Measurements from ENCODE around the gene CA10. TPM values are rescaled to one million over a fixed set of nuclear protein-coding genes. Genes with fewer than 3 reads are reported as not detected.
A peak's percentile ranks its signal among the peaks of the same experiment; 100 is the strongest.

CA10 gene
- total and polyA plus RNA-seq, 9 of the 15 experiments (the other 6 are each of a cell fraction or from before 2014, with no cell fraction given): not detected

GRCh38 chr17:51595826-51596398, 562.6 kb downstream of the CA10 start (continued):
- TF ChIP-seq ETV6 (IDR thresholded peaks at IDR 0.05; ENCODE audit: borderline replicate concordance in 1 of 2, low read depth in 2 of 2, low read length in 1 of 2) (no peak), ETV6 (CRISPR knock-in tag; IDR thresholded peaks at IDR 0.05; ENCODE audit: borderline replicate concordance) (no peak), POLR2AphosphoS2 (IDR thresholded peaks at IDR 0.05; ENCODE audit: low read length) (no peak), ZNF121 (CRISPR knock-in tag; conservative IDR thresholded peaks at IDR 0.05) (no peak), NR2F6 (CRISPR knock-in tag; IDR thresholded peaks at IDR 0.05) (no peak), CXXC5 (CRISPR knock-in tag; IDR thresholded peaks at IDR 0.05) (no peak), ZNF778 (CRISPR knock-in tag; IDR thresholded peaks at IDR 0.05) (no peak), CREBBP (IDR thresholded peaks at IDR 0.05; ENCODE audit: low read depth, low read length) (no peak), C11orf30 (IDR thresholded peaks at IDR 0.05; ENCODE audit: low read depth) (peak; percentile 47; the same call in 1 of the 2 replicates), ZNF347 (CRISPR knock-in tag; IDR thresholded peaks at IDR 0.05; ENCODE audit: low read depth) (no peak), USF2 (CRISPR knock-in tag; IDR thresholded peaks at IDR 0.05) (no peak), MAFG (tag; conservative IDR thresholded peaks at IDR 0.05) (peak; percentile 43), NCOR1 (IDR thresholded peaks at IDR 0.05) (no peak), HES1 (IDR thresholded peaks at IDR 0.05; ENCODE audit: low read depth) (no peak), TAL1 (IDR thresholded peaks at IDR 0.05) (no peak), COPS2 (conservative IDR thresholded peaks at IDR 0.05) (no peak), ZNF133 (CRISPR knock-in tag; IDR thresholded peaks at IDR 0.05) (no peak), ZNF512 (tag; IDR thresholded peaks at IDR 0.05) (no peak), NRF1 (conservative IDR thresholded peaks at IDR 0.05 in 1 of 2, IDR thresholded peaks at IDR 0.05 in 1 of 2) (no peak), DIDO1 (tag; IDR thresholded peaks at IDR 0.05; ENCODE audit: low read depth) (no peak), ARHGAP35 (IDR thresholded peaks at IDR 0.05; ENCODE audit: partially characterized antibody) (no peak), SMARCB1 (IDR thresholded peaks at IDR 0.05; ENCODE audit: insufficient read length, low read depth) (no peak)

Data from K562 (cell line).